HG03460 (cell line): ENCODE data around the gene PDE12.
"Not testable (repeated sequence)": the region's sequence is repeated elsewhere in the genome, so short reads cannot be mapped to it uniquely, and the experiment has no call there.

ENCODE experiments used
- ATAC-seq: cut with Tn5 transposase; IDR thresholded peaks from one replicate; pipeline ENCODE4 v1.9.1; 2021; ENCODE audit not compliant: unreplicated experiment

The PDE12 gene

DNA sequence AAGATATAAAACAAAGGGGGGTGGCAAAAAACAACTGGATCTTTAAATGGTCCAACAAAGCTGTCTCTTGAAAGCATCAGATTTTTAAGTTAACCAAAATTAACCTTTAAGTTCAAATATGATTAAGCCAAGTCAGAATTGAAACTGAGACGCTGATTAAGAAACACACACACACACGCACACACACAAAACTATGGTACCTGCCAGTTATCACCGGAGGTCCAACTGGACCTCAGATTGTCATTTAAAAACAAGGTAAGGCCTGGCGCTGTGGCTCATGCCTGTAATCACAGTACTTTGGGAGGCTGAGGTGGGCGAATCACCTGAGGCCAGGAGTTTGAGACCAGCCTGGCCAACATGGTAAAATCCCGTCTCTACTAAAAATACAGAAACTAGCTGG, 30.7 kb downstream of the PDE12 start:
- no peak for ATAC-seq

DNA sequence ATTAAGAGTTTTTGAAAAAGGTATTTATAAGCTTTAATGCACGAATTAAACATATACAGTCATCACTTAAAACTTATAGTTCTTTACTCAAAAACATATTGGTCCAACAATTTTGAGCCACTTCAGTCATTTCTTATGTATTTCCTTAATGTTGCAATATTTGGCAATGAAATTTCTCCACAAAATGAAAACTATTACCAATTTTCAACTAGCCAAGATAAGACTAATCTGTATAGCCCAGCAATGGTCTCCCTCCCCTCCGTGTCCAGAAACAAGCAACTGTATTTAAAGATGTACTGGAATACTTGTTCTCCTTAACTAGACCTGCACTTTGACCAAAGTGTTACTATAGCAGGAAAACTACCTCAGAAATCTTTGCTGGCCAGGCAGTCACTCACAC, 31.8 kb downstream of the PDE12 start:
- no peak for ATAC-seq

DNA sequence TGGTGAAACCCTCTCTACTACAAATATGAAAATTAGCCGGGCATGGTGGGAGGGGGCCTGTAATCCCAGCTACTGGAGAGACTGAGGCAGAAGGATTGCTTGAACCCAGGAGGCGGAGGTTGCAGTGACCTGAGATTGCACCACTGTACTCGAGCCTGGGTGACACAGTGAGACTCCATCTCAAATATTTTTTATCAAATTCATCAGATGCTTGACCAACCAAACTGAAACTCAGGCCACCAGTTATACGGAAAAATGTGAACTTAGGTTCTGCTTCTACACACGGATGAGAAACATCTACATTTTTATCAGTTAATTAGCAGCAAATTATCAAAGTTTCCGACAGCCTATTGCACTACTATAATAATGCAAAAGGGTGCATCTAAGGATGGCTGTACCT, 36.2 kb downstream of the PDE12 start:
- no peak for ATAC-seq

DNA sequence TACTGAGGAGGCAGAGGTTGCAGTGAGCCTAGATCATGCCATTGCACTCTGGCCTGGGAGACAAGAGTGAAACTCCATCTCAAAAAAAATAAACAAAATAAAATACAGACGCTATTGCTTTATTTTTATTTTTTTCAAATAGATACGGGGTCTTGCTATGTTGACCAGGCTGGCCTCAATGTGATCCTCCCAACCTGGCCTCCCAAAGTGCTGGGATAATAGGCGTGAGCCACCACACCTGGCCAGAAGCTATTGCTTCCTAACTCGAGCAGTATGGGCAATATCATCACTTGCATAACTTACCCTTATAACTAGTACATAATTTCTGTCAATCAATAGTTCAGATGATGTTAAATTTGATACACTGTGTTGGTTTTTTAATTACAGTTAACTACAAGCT, 38.1 kb downstream of the PDE12 start:
- no peak for ATAC-seq

DNA sequence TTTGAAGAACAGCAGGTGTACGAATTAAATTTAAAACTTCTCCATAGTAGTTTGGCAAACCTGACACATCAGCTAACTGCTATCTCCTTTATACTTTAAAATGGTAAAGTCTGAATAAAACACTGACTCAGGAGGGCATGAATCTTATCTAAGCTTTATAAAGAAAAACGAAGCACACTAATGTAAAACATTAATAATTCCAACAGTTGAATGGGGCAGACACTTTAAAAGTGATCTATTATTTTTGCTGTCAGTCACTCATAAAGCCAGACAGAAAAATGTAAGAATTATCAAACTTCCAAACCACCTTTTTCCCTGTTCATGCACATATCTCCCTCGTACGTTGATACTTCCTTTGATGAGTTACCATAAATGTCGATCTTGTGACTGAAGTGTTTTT, 38.5 kb downstream of the PDE12 start:
- ATAC-seq = no peak

DNA sequence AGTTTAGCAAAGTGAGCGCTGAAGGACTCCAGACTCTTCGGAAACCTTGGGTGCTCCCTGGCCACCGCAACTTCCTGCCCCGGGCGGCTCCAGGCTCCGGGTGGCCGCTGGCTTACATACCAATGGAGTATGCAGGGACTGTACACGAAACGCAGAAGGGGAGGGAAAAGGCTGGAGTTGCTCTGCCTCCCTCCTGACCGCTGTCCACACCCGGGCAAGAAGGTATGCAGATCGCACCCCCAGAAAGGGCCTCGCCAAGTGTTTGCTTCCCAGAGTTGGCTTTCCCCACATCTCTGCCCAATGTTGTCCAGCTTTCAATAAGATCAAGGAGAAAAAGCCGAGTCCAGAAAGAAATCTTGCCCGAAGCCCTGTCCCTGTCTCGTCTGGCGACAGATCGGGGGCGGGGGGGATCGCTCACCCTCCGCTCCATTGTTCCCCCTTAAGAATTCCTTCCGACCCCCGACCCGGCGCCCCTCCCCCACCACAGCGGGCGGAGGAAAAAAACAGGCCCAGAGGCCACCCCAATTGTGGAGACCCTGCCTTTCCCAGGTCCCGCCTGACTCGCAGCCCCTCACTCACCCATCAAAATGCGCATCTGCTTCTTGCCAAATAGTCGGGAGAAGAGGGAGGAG, 40.5 kb downstream of the PDE12 start:
- ATAC-seq = no peak

DNA sequence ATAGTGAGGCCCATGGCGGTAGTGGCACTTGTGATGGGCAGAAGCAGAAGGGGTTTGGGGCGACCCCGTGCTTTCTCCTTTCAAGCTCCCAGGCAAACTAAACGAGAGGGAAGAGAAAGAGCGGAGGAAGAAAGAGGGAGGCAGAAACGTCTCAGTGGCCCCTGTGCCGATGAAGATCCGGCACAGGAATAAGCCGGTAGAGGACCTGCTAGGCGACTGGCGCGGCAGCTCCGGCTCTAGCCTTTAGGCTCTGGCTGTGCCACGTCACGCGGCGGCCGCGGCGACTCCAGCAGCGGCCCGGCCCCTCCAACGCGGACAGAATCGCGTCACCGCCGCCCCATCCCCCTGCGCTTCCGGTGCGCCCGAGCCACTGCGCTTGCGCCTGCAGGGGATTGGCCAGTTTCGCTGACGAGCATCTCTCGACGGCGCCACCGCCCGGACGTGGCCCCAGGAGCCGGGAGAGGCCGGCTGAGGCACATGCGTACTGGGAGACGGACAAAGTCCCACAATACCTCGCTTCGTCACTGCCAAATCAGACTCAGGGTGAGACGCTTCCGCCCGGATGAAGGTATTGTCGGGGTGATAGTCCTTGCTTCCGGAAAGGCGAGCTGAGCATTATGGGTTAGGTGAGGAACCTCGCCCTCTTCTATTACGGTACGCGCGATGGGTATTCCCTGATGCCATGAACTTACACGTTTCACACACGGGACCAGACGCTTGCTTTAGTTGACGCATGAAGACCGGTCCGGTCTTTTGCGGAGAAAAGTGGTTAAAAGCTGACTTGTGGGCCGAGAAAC, 41.3 kb downstream of the PDE12 start, which contains the start of gene ARF4:
TSS of gene ARF4 (minus strand) at position 218 of the 797 bp plus-strand sequence. CDS start at position 14, 204 bp downstream.
- peak; percentile 92 for ATAC-seq

DNA sequence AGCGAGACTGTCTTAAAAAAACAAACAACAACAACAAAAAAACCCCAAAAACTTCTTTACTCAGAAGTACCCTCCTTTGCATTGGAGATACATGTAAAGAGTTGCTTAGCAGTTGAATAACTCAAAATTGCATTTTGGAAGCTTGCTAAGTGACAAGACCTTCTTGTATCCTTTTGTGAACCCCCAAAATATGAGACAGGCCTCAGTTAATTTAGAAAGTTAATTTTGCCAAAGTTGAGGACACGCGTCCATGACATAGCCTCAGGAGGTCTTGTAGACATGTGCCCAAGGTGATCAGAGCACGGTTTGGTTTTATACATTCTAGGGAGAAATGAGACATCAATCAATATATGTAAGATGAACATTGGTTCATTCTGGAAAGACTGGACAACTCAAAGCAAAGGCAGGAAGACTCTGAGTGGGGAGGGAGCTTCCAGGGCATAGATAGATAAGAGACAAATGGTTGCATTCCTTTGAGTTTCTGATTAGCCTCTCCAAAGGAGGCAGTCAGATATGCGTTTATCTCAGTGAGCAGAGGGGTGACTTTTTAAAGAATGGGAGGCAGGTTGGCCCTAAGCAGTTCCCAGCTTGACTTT, 42.8 kb downstream of the PDE12 start:
- no peak for ATAC-seq

DNA sequence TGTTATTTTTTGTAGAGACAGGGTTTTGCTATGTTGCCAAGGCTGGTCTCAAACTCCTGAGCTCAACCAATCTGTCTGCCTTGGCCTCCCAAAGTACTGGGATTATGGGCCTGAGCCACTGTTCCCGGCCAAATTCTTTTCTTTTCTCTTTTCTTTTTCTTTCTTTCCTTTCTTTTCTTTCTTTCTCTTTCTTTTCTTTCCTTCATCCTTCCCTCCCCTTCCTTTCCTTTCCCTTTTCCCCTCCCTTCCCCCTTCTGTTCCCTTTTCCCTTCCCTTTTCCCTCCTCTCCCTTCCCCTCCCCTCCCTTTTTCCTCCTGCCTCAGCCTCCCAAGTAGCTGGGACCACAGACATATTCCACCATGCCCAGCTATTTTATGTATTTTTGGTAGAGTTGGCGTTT, 44.1 kb downstream of the PDE12 start:
- no peak for ATAC-seq

DNA sequence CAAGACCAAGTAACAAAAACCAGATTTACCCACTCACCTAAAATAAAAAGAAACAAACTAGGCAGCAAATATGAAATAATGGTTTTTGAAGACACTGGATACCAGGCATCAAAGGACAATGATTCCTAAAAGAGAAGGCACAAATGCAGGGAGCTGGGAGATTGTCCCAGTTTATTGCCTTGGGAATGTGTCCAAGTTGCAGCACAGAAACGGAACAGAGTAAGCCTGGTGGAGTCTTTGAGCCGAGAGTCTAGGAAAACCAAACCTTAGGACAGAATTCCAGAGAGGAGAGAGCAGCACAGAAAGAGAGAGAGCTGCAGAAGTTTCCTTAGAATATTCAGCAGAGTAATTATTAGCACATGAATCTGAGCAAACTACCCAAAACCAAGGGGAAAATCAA, 48.9 kb downstream of the PDE12 start:
- no peak for ATAC-seq

DNA sequence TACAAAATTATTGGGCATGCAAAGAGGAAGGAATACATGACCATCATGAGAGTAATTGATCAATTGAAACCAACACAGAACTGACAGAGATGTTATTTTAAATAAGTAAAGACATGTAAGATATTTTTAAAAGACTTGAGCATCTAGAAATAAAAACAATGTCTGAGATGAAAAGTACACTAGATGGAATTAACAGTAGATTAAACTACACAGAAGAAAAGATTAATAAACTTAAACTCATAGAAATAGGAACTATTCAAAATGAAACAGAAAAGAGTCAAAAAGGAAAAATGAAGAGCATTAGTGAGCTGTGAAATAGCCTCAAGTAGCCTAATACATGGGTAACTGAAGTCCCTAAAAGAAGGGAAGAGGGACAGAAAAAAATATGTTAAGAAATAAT, 49.6 kb downstream of the PDE12 start:
- ATAC-seq = no peak

DNA sequence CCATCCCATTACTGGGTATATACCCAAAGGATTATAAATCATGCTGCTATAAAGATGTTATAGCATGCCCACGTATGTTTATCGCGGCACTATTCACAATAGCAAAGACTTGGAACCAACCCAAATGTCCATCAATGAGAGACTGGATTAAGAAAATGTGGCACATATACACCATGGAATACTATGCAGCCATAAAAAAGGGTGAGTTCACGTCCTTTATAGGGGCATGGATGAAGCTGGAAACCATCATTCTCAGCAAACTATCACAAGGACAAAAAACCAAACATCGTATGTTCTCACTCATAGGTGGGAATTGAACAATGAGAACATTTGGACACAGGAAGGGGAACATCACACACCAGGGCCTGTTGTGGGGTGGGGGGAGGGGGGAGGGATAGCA, 55.8 kb downstream of the PDE12 start:
- not testable (repeated sequence) for ATAC-seq

DNA sequence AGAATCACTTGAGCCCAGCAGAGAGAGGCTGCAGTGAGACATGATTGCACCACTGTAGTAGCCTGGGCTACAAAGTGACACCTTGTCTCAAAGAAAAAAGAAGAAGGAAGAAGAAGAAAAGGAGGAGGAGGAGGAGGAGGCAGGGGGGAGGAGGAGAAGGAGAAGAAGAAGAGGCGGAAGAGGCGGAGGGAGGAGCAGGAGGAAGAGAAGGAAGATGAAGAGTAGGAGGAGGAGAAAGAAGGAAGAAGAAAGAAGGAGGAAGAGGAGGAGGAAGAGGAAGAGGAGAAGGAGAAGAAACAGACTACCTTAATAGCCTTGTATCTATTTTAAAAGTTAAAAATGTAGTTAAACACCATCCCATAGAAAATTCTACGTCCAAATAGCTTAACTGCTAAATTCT, 60.2 kb downstream of the PDE12 start:
- ATAC-seq = no peak
